ENCODE measurements around the gene SLC66A3.
A peak's percentile ranks its signal among the peaks of the same experiment; 100 is the strongest.

The SLC66A3 gene

DNA sequence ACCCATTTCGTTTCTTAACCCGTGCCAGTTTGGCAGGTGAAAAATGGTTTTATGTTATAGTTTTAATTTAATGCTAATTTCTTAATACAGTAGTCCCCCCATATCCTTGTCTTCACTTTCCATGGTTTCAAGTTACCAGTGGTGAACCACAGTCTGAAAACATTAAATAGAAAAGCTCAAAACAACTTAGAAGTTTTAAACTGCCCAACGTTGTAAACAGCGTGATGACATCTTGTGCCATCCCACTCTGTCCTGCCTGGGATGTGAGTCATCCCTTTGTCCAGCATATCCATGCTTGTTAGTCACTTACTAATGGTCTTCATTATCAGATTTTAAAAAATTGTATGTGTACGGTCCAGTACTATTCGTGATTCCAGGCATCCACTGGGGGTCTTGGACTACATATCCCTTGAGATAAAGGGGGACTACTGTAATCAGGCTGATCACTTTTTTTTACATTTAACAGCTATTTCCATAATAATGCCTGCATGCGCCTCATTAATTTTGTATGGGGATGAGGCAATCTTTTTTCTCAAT is 31.9 kb downstream of the SLC66A3 start:
- ChIA-PET CTCF (interaction anchor here (0.6 to 1.2 kb wide), 2 partner anchors 13 to 54 kb away, joined by 4 read pairs; a partner anchor contains a TSS), POLR2A (no interaction called here)
- no peaks in the 10 kb centered on the region for H3K9me3 ChIP-seq (ENCODE audit: control extremely low read depth in 1 of 5, control insufficient read depth in 4 of 5, insufficient read depth in 2 of 5, low read depth in 1 of 5, low read length in 4 of 5)
- no peak overlapping the region for H3K27ac ChIP-seq (ENCODE audit: insufficient read depth in 1 of 2, low read depth in 1 of 2, low read length in 2 of 2, poor library complexity in 1 of 2, severe bottlenecking in 2 of 2)
- no peak for DNase-seq
- H3K27me3 ChIP-seq (replicated peaks in 2 of 5; ENCODE audit: control insufficient read depth in 4 of 5, insufficient read depth in 5 of 5, low read length in 4 of 5): no peaks in the 10 kb centered on the region
- WGBS (ENCODE audit: insufficient coverage): 88% methylated on average over 2 of the region's 7 CpGs
- H3K36me3 ChIP-seq (ENCODE audit: control insufficient read depth in 4 of 4, insufficient read depth in 4 of 4, low read length in 3 of 4): peaks cover 6 to 15% (median 10%) of the 10 kb centered on the region in 4 experiments
- no peak overlapping the region for H3K4me3 ChIP-seq (ENCODE audit: control insufficient read depth in 1 of 7, extremely low read depth in 1 of 7, insufficient read depth in 4 of 7, low read depth in 2 of 7, low read length in 6 of 7)
- H3K4me1 ChIP-seq (ENCODE audit: control extremely low read depth in 1 of 4, control insufficient read depth in 4 of 4, insufficient read depth in 4 of 4, low read length in 3 of 4): no peaks in the 10 kb centered on the region

DNA sequence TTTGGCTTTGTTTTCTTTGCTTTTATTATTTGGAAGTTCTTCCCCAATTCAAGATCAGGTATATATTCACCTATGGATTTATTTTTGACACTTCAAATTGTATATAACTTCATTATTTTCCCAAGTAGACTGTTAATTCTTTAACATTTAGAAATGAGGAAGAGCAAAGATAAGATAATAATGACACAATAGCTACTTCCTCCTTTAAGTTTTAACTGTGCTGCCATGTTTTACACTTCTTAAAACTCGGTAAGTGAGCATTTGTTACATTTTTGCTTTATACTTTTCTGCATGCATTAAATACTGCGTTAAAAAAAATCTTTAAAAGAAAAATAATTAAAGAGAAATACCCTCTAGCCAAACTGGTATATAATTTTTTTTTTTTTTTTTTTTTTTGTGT is 32.5 kb downstream of the SLC66A3 start:
- peak in 2 of 3 donors; percentile 37 to 47 for DNase-seq
- no peak overlapping the region for H3K4me3 ChIP-seq (ENCODE audit: control insufficient read depth in 1 of 7, extremely low read depth in 1 of 7, insufficient read depth in 4 of 7, low read depth in 2 of 7, low read length in 6 of 7)
- no peaks in the 10 kb centered on the region for H3K9me3 ChIP-seq (ENCODE audit: control extremely low read depth in 1 of 5, control insufficient read depth in 4 of 5, insufficient read depth in 2 of 5, low read depth in 1 of 5, low read length in 4 of 5)
- no peaks in the 10 kb centered on the region for H3K27me3 ChIP-seq (replicated peaks in 2 of 5; ENCODE audit: control insufficient read depth in 4 of 5, insufficient read depth in 5 of 5, low read length in 4 of 5)
- WGBS (ENCODE audit: insufficient coverage): no CpG with 5 or more reads among the region's 2 CpGs
- H3K4me1 ChIP-seq (ENCODE audit: control extremely low read depth in 1 of 4, control insufficient read depth in 4 of 4, insufficient read depth in 4 of 4, low read length in 3 of 4): no peaks in the 10 kb centered on the region
- ChIA-PET POLR2A (no interaction called here), CTCF (interaction anchor here (0.6 to 1.2 kb wide), 2 partner anchors 12 to 55 kb away, joined by 4 read pairs; a partner anchor contains a TSS)
- H3K27ac ChIP-seq (ENCODE audit: insufficient read depth in 1 of 2, low read depth in 1 of 2, low read length in 2 of 2, poor library complexity in 1 of 2, severe bottlenecking in 2 of 2): no peak overlapping the region
- H3K36me3 ChIP-seq (ENCODE audit: control insufficient read depth in 4 of 4, insufficient read depth in 4 of 4, low read length in 3 of 4): peaks cover 8 to 21% (median 12%) of the 10 kb centered on the region in 4 experiments

DNA sequence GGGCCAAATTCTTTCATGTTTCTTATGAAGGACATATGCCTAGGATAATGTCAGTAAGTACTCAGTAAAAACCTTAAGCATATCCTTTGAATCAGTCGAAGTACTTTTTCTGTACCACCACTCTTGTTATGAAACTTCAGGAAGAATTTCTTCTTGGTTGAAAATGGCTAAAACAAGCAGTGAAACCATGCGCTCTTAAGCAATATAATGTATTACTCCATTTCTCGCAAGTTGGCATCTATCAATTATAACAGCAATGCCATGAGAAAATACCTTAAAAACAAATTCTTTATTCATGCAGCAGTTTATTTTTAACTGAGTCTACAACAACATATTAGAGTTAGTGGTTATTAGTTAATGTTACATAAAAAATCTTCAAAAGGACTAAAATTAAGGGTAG is 41.0 kb downstream of the SLC66A3 start:
- Histone ChIP-seq H3K4me3 (ENCODE audit: control insufficient read depth in 1 of 7, extremely low read depth in 1 of 7, insufficient read depth in 4 of 7, low read depth in 2 of 7, low read length in 6 of 7) (no peak overlapping the region), H3K36me3 (ENCODE audit: control insufficient read depth in 4 of 4, insufficient read depth in 4 of 4, low read length in 3 of 4) (peaks cover 12 to 58% (median 29%) of the 10 kb centered on the region in 4 experiments), H3K4me1 (ENCODE audit: control extremely low read depth in 1 of 4, control insufficient read depth in 4 of 4, insufficient read depth in 4 of 4, low read length in 3 of 4) (no peaks in the 10 kb centered on the region), H3K9me3 (ENCODE audit: control extremely low read depth in 1 of 5, control insufficient read depth in 4 of 5, insufficient read depth in 2 of 5, low read depth in 1 of 5, low read length in 4 of 5) (no peaks in the 10 kb centered on the region), H3K27ac (ENCODE audit: insufficient read depth in 1 of 2, low read depth in 1 of 2, low read length in 2 of 2, poor library complexity in 1 of 2, severe bottlenecking in 2 of 2) (no peak overlapping the region), H3K27me3 (replicated peaks in 2 of 5; ENCODE audit: control insufficient read depth in 4 of 5, insufficient read depth in 5 of 5, low read length in 4 of 5) (no peaks in the 10 kb centered on the region)
- no peak for DNase-seq
- ChIA-PET CTCF (no interaction called here), POLR2A (no interaction called here)
- WGBS (ENCODE audit: insufficient coverage): 90% methylated on average over 2 of the region's 3 CpGs

DNA sequence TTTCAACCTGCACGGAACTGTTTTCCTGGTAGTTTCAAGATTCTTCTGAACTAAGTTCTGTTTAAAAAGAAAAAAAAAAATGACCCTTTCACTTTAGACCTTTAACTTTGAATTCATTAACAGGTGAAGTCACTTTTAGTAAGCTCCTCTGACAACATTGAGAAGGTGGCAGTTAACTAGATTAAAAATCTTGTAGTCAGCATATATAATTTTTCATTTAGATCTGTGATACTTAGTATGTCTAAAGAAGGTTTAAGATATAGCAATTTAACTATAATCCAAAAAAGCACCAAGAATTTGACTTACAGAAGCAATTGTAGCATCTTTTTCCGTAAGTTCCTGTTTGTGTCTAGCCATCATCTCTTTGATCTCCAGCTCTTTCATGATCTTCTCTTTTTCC is 45.4 kb downstream of the SLC66A3 start:
- H3K4me1 ChIP-seq (ENCODE audit: control extremely low read depth in 1 of 4, control insufficient read depth in 4 of 4, insufficient read depth in 4 of 4, low read length in 3 of 4): peaks cover 6 to 22% (median 15%) of the 10 kb centered on the region in 4 experiments
- WGBS (ENCODE audit: insufficient coverage): 100% methylated on average over 2 of the region's 2 CpGs
- POLR2A ChIA-PET: no interaction called here
- no peak overlapping the region for H3K4me3 ChIP-seq (ENCODE audit: control insufficient read depth in 1 of 7, extremely low read depth in 1 of 7, insufficient read depth in 4 of 7, low read depth in 2 of 7, low read length in 6 of 7)
- peaks cover 16 to 46% (median 25%) of the 10 kb centered on the region in 4 experiments for H3K36me3 ChIP-seq (ENCODE audit: control insufficient read depth in 4 of 4, insufficient read depth in 4 of 4, low read length in 3 of 4)
- H3K9me3 ChIP-seq (ENCODE audit: control extremely low read depth in 1 of 5, control insufficient read depth in 4 of 5, insufficient read depth in 2 of 5, low read depth in 1 of 5, low read length in 4 of 5): no peaks in the 10 kb centered on the region
- H3K27me3 ChIP-seq (replicated peaks in 2 of 5; ENCODE audit: control insufficient read depth in 4 of 5, insufficient read depth in 5 of 5, low read length in 4 of 5): no peaks in the 10 kb centered on the region
- no peak for DNase-seq
- no peak overlapping the region for H3K27ac ChIP-seq (ENCODE audit: insufficient read depth in 1 of 2, low read depth in 1 of 2, low read length in 2 of 2, poor library complexity in 1 of 2, severe bottlenecking in 2 of 2)
- CTCF ChIA-PET: interaction anchor here (1.0 kb wide), 1 partner anchor 13 kb away, joined by 4 read pairs; no protein-coding TSS in a partner anchor

DNA sequence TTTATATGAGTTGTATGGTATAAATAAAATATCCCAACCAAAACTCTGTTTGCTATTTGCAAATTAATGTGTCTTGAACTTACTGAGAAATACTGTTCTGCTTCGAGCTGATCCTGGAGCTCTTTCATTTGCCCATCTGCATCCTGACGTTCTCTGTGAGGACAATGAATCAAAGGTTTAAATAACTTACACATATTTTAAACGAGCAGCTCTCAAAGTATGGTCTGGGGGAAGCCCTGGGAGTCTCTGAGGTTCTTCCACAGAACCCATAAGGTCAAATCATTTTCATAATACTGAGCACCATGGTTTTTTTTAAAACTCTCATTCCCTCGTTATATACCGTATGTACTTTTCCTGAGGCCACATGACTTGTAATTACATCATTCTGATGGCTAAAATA is 46.7 kb downstream of the SLC66A3 start:
- H3K27me3 ChIP-seq (replicated peaks in 2 of 5; ENCODE audit: control insufficient read depth in 4 of 5, insufficient read depth in 5 of 5, low read length in 4 of 5): no peaks in the 10 kb centered on the region
- CTCF ChIA-PET: interaction anchor here (1.0 kb wide), 1 partner anchor 33 kb away, joined by 3 read pairs; no protein-coding TSS in a partner anchor
- WGBS (ENCODE audit: insufficient coverage): 100% methylated on average over 2 of the region's 5 CpGs
- peaks cover 6 to 22% (median 15%) of the 10 kb centered on the region in 4 experiments for H3K4me1 ChIP-seq (ENCODE audit: control extremely low read depth in 1 of 4, control insufficient read depth in 4 of 4, insufficient read depth in 4 of 4, low read length in 3 of 4)
- no peak overlapping the region for H3K4me3 ChIP-seq (ENCODE audit: control insufficient read depth in 1 of 7, extremely low read depth in 1 of 7, insufficient read depth in 4 of 7, low read depth in 2 of 7, low read length in 6 of 7)
- no peak overlapping the region for H3K27ac ChIP-seq (ENCODE audit: insufficient read depth in 1 of 2, low read depth in 1 of 2, low read length in 2 of 2, poor library complexity in 1 of 2, severe bottlenecking in 2 of 2)
- no peaks in the 10 kb centered on the region for H3K9me3 ChIP-seq (ENCODE audit: control extremely low read depth in 1 of 5, control insufficient read depth in 4 of 5, insufficient read depth in 2 of 5, low read depth in 1 of 5, low read length in 4 of 5)
- no peak for DNase-seq
- POLR2A ChIA-PET: no interaction called here
- peaks cover 9 to 37% (median 20%) of the 10 kb centered on the region in 4 experiments for H3K36me3 ChIP-seq (ENCODE audit: control insufficient read depth in 4 of 4, insufficient read depth in 4 of 4, low read length in 3 of 4)

DNA sequence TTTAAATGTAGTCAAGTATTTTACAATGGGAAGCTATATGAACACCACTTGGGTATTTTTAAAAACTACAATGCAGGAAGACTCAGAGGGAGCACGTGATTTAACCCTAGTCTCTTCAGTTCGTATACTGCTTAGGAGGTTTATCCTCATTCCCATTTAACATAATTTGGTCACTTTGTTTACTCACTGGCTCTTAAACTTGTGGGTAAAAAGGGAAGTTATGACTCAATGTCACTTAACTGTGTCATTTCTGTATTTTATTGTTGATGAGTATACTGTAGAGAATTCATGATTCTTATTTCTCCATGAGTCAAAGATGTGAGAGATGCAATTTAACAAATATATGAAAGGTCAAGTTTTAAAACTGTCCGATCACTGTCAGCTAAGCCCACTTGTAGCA is 48.2 kb downstream of the SLC66A3 start:
- CTCF ChIA-PET: interaction anchor here (0.6 to 2.0 kb wide), 6 partner anchors 12 to 371 kb away, joined by 3 to 10 read pairs (median 4); a partner anchor contains a TSS
- Histone ChIP-seq H3K4me3 (ENCODE audit: control insufficient read depth in 1 of 7, extremely low read depth in 1 of 7, insufficient read depth in 4 of 7, low read depth in 2 of 7, low read length in 6 of 7) (peak overlapping the region in 2 of 7 experiments; percentile 23 to 24), H3K36me3 (ENCODE audit: control insufficient read depth in 4 of 4, insufficient read depth in 4 of 4, low read length in 3 of 4) (peaks cover 12 to 33% (median 19%) of the 10 kb centered on the region in 4 experiments), H3K4me1 (ENCODE audit: control extremely low read depth in 1 of 4, control insufficient read depth in 4 of 4, insufficient read depth in 4 of 4, low read length in 3 of 4) (peaks cover 6 to 22% (median 15%) of the 10 kb centered on the region in 4 experiments), H3K27me3 (replicated peaks in 2 of 5; ENCODE audit: control insufficient read depth in 4 of 5, insufficient read depth in 5 of 5, low read length in 4 of 5) (no peaks in the 10 kb centered on the region), H3K9me3 (ENCODE audit: control extremely low read depth in 1 of 5, control insufficient read depth in 4 of 5, insufficient read depth in 2 of 5, low read depth in 1 of 5, low read length in 4 of 5) (no peaks in the 10 kb centered on the region), H3K27ac (ENCODE audit: insufficient read depth in 1 of 2, low read depth in 1 of 2, low read length in 2 of 2, poor library complexity in 1 of 2, severe bottlenecking in 2 of 2) (peak overlapping the region in 1 of 2 experiments; percentile 19)
- WGBS (ENCODE audit: insufficient coverage): 17% methylated on average over 1 of the region's 3 CpGs
- POLR2A ChIA-PET: interaction anchor here (0.5 kb wide), 1 partner anchor 70 kb away, joined by 6 read pairs; a partner anchor contains a TSS
- peak; percentile 34 to 80 (median 70) for DNase-seq

DNA sequence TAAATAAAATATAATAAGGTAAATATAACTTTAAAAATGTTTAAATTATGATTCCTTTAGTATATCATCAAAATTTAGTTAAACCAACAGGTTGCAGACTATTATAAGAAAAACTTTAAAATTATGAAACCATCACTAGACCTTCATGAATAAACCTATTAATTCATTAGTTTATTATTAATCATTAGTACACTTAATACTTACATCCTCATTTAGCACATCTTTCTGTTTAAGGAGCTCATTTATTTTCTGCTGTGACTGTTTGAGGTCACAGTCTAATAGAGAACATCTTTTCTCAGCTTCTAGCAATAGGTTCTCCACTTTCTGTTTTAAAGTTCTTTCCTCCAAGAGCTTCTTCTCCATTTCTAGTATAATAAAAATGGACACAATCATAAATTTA is 52.8 kb downstream of the SLC66A3 start:
- Histone ChIP-seq H3K36me3 (ENCODE audit: control insufficient read depth in 4 of 4, insufficient read depth in 4 of 4, low read length in 3 of 4) (peaks cover 10 to 26% (median 14%) of the 10 kb centered on the region in 4 experiments), H3K4me3 (ENCODE audit: control insufficient read depth in 1 of 7, extremely low read depth in 1 of 7, insufficient read depth in 4 of 7, low read depth in 2 of 7, low read length in 6 of 7) (no peak overlapping the region), H3K9me3 (ENCODE audit: control extremely low read depth in 1 of 5, control insufficient read depth in 4 of 5, insufficient read depth in 2 of 5, low read depth in 1 of 5, low read length in 4 of 5) (no peaks in the 10 kb centered on the region), H3K27me3 (replicated peaks in 2 of 5; ENCODE audit: control insufficient read depth in 4 of 5, insufficient read depth in 5 of 5, low read length in 4 of 5) (no peaks in the 10 kb centered on the region), H3K4me1 (ENCODE audit: control extremely low read depth in 1 of 4, control insufficient read depth in 4 of 4, insufficient read depth in 4 of 4, low read length in 3 of 4) (peaks cover 6 to 20% (median 15%) of the 10 kb centered on the region in 4 experiments), H3K27ac (ENCODE audit: insufficient read depth in 1 of 2, low read depth in 1 of 2, low read length in 2 of 2, poor library complexity in 1 of 2, severe bottlenecking in 2 of 2) (no peak overlapping the region)
- no peak for DNase-seq
- CTCF ChIA-PET: no interaction called here
- POLR2A ChIA-PET: no interaction called here
